ENCODE data around the gene GPRC5C. TPM values are rescaled to one million over a fixed set of nuclear protein-coding genes. Genes with fewer than 3 reads are reported as not detected.

Gene GPRC5C
- total RNA-seq, 4 donors from 2014 or later, result 11.3 to 27.2 (median 14.3) TPM

- peaks cover 0 to 18% of the 10 kb centered on the region in 2 donors for H3K36me3 ChIP-seq
- TF ChIP-seq POLR2A (IDR thresholded peaks at IDR 0.05), result no peak
- no peak for TF ChIP-seq EP300 (IDR thresholded peaks at IDR 0.05)
- TF ChIP-seq POLR2AphosphoS5 (IDR thresholded peaks at IDR 0.05), result no peak
- peak in 2 of 4 experiments; percentile 33 to 47 for TF ChIP-seq CTCF (IDR thresholded peaks at IDR 0.05)
- H3K27me3 ChIP-seq, result peaks cover under 1% of the 10 kb centered on the region
- peaks cover 0 to 5% (median 0%) of the 10 kb centered on the region in 3 donors for H3K9me3 ChIP-seq
- H3K4me3 ChIP-seq, result no peak overlapping the region
- 62 to 68% methylated on average over 3 of the region's 3 CpGs for WGBS, 2 donors (ENCODE audit: low coverage in 1 of 2)
- no peak for ATAC-seq
- H3K4me1 ChIP-seq, result peaks cover 0 to 22% (median 6%) of the 10 kb centered on the region in 3 donors
- no peak overlapping the region for H3K27ac ChIP-seq
These were observed 5.8 kb downstream of the GPRC5C start for GRCh38 chr17:74437702-74438101.

- 60 to 80% methylated on average over 2 to 4 of the region's 31 CpGs for WGBS, 2 donors (ENCODE audit: low coverage in 1 of 2)
- TF ChIP-seq POLR2A (IDR thresholded peaks at IDR 0.05), result no peak
- TF ChIP-seq POLR2AphosphoS5 (IDR thresholded peaks at IDR 0.05), result no peak
- TF ChIP-seq EP300 (IDR thresholded peaks at IDR 0.05), result no peak
- no peak for TF ChIP-seq CTCF (IDR thresholded peaks at IDR 0.05)
- H3K4me3 ChIP-seq, result no peak overlapping the region
- peaks cover 0 to 5% (median 0%) of the 10 kb centered on the region in 3 donors for H3K9me3 ChIP-seq
- H3K27me3 ChIP-seq, result no peaks in the 10 kb centered on the region
- H3K27ac ChIP-seq, result no peak overlapping the region
- no peak for ATAC-seq
- peaks cover 0 to 18% of the 10 kb centered on the region in 2 donors for H3K36me3 ChIP-seq
- peaks cover 0 to 31% (median 27%) of the 10 kb centered on the region in 3 donors for H3K4me1 ChIP-seq
These were observed 8.0 kb downstream of the GPRC5C start for GRCh38 chr17:74439691-74440567.

- ATAC-seq, result no peak
- Histone ChIP-seq H3K36me3 (peaks cover 0 to 19% of the 10 kb centered on the region in 2 donors), H3K4me3 (no peak overlapping the region), H3K9me3 (peaks cover 0 to 5% (median 0%) of the 10 kb centered on the region in 3 donors), H3K4me1 (peaks cover 0 to 45% (median 27%) of the 10 kb centered on the region in 3 donors), H3K27me3 (no peaks in the 10 kb centered on the region), H3K27ac (no peak overlapping the region)
- 88 to 93% methylated on average over 3 to 6 of the region's 7 CpGs for WGBS, 2 donors (ENCODE audit: low coverage in 1 of 2)
- no peak for TF ChIP-seq CTCF (IDR thresholded peaks at IDR 0.05)
These were observed 9.6 kb downstream of the GPRC5C start for GRCh38 chr17:74441537-74441936.

- ATAC-seq, result no peak
- H3K27ac ChIP-seq, result peak overlapping the region in 3 of 4 donors; percentile 79 to 81 (median 81)
- H3K27me3 ChIP-seq, result no peaks in the 10 kb centered on the region
- H3K4me3 ChIP-seq, result no peak overlapping the region
- TF ChIP-seq CTCF (IDR thresholded peaks at IDR 0.05) (no peak), POLR2AphosphoS5 (IDR thresholded peaks at IDR 0.05) (no peak), POLR2A (IDR thresholded peaks at IDR 0.05) (no peak), EP300 (IDR thresholded peaks at IDR 0.05) (no peak)
- peaks cover 0 to 5% (median 0%) of the 10 kb centered on the region in 3 donors for H3K9me3 ChIP-seq
- H3K4me1 ChIP-seq, result peaks cover 0 to 52% (median 27%) of the 10 kb centered on the region in 3 donors
- H3K36me3 ChIP-seq, result peaks cover 0 to 26% of the 10 kb centered on the region in 2 donors
- 84 to 100% methylated on average over 1 to 4 of the region's 6 CpGs for WGBS, 2 donors (ENCODE audit: low coverage in 1 of 2)
These were observed 10.4 kb downstream of the GPRC5C start for GRCh38 chr17:74442291-74442669.
